GM23338 (cell line): ENCODE results near the gene FILIP1L. TPM values are rescaled to one million over a fixed set of nuclear protein-coding genes. Genes with fewer than 3 reads are reported as not detected.

Source experiments
- ATAC-seq: fragments of 200-7000 bp; cut with Tn5 transposase; 3 replicates; pipeline ENCODE4 v1.9.1; 2020
- DNase-seq: peaks from one replicate; pipeline ENCODE4 v3.0.0-alpha.2; 2015; ENCODE audit warnings: low spot score
- H2AFZ ChIP-seq: fragments of 200-600 bp; sonication (generic); 2 replicates; pipeline ENCODE4 v1.8.0; 2016; ENCODE audit warnings: antibody characterized with exemption, mild to moderate bottlenecking, moderate library complexity
- H3F3A ChIP-seq: fragments of 200-600 bp; sonication (generic); replicated peaks from 2 replicates; pipeline ENCODE4 v1.8.0; 2017; ENCODE audit warnings: antibody characterized with exemption, mixed run types, low read depth
- H3K27ac ChIP-seq: fragments of 200-600 bp; sonication (generic); 2 replicates; pipeline ENCODE4 v1.6.1; 2016; ENCODE audit warnings: low read depth
- H3K27me3 ChIP-seq: fragments of 200-600 bp; sonication (generic); 2 replicates; pipeline ENCODE4 v1.8.0; 2016; ENCODE audit warnings: mild to moderate bottlenecking, mixed run types, moderate library complexity; ENCODE audit not compliant: insufficient read depth
- H3K36me3 ChIP-seq: fragments of 200-600 bp; sonication (generic); 2 replicates; pipeline ENCODE4 v1.8.0; 2016; ENCODE audit warnings: mild to moderate bottlenecking; ENCODE audit not compliant: insufficient read depth
- H3K4me1 ChIP-seq: fragments of 200-600 bp; sonication (generic); 2 replicates; pipeline ENCODE4 v1.8.0; 2016; ENCODE audit warnings: mild to moderate bottlenecking, moderate library complexity; ENCODE audit not compliant: insufficient read depth
- H3K4me2 ChIP-seq: fragments of 200-600 bp; sonication (generic); 2 replicates; pipeline ENCODE4 v1.7.1; 2017; ENCODE audit warnings: mixed run types
- H3K4me3 ChIP-seq: fragments of 200-600 bp; sonication (generic); 2 replicates; pipeline ENCODE4 v1.6.1; 2016; ENCODE audit warnings: mixed run types
- H3K79me2 ChIP-seq: fragments of 200-600 bp; sonication (generic); replicated peaks from 2 replicates; pipeline ENCODE4 v1.8.0; 2017; ENCODE audit warnings: mild to moderate bottlenecking; ENCODE audit not compliant: insufficient read depth
- H3K9me2 ChIP-seq: fragments of 200-600 bp; sonication (generic); 2 replicates; pipeline ENCODE4 v1.8.0; 2017; ENCODE audit not compliant: insufficient read depth
- H4K20me1 ChIP-seq: fragments of 200-600 bp; sonication (generic); replicated peaks from 2 replicates; pipeline ENCODE4 v1.8.0; 2017; ENCODE audit warnings: mild to moderate bottlenecking; ENCODE audit not compliant: insufficient read depth
- H3K27ac Mint-ChIP-seq: 2 replicates; pipeline ENCODE4 v1.8.0; 2020; ENCODE audit warnings: inconsistent platforms, mild to moderate bottlenecking, moderate library complexity, mixed read lengths
- H3K27me3 Mint-ChIP-seq: 3 replicates; pipeline ENCODE4 v1.8.0; 2022; ENCODE audit warnings: low read depth, mild to moderate bottlenecking, moderate library complexity, mixed read lengths, inconsistent platforms; ENCODE audit not compliant: insufficient read depth, poor library complexity
- H3K36me3 Mint-ChIP-seq: 3 replicates; pipeline ENCODE4 v1.8.0; 2021; ENCODE audit warnings: low read depth, mild to moderate bottlenecking, inconsistent platforms, moderate library complexity, mixed read lengths
- H3K4me1 Mint-ChIP-seq: 3 replicates; pipeline ENCODE4 v1.8.0; 2020; ENCODE audit warnings: mild to moderate bottlenecking, inconsistent platforms, mixed read lengths
- H3K4me3 Mint-ChIP-seq: 3 replicates; pipeline ENCODE4 v1.8.0; 2021; ENCODE audit warnings: moderate library complexity, mild to moderate bottlenecking, inconsistent platforms, mixed read lengths
- H3K9me3 Mint-ChIP-seq: 3 replicates; pipeline ENCODE4 v1.8.0; 2020; ENCODE audit warnings: moderate library complexity, mild to moderate bottlenecking, inconsistent platforms, mixed read lengths
- CREB1 ChIP-seq: fragments of 250-450 bp; sonication (Bioruptor Pico); IDR thresholded peaks from 2 replicates; pipeline ENCODE4 v1.5.0; 2020; ENCODE audit warnings: low read depth, mild to moderate bottlenecking, moderate library complexity
- CTCF ChIP-seq, 2 experiments: fragments of 200-600 bp in 1 of 2; sonication (generic) in 1 of 2; conservative IDR thresholded peaks; 2 replicates each; pipeline versions ENCODE4 v1.5.1 to v1.6.1; 2016 to 2017; ENCODE audit warnings: antibody characterized with exemption in 2 of 2, low read depth in 2 of 2, mild to moderate bottlenecking in 2 of 2, moderate library complexity in 1 of 2
- ETS1 ChIP-seq: IDR thresholded peaks from 2 replicates; pipeline ENCODE4 v1.6.1; 2016; ENCODE audit warnings: antibody characterized with exemption
- EZH2 ChIP-seq: fragments of 200-600 bp; sonication (generic); IDR thresholded peaks from one replicate; pipeline ENCODE4 v1.8.0; 2017; ENCODE audit warnings: antibody characterized with exemption, mild to moderate bottlenecking, low read depth; ENCODE audit not compliant: unreplicated experiment
- JUNB ChIP-seq: IDR thresholded peaks from one replicate; pipeline ENCODE4 v1.6.1; 2016; ENCODE audit warnings: antibody characterized with exemption; ENCODE audit not compliant: unreplicated experiment
- STAT1 ChIP-seq: IDR thresholded peaks from one replicate; pipeline ENCODE4 v1.6.1; 2016; ENCODE audit warnings: antibody characterized with exemption; ENCODE audit not compliant: unreplicated experiment
- ZNF114 ChIP-seq: fragments of 250-450 bp; sonication (Bioruptor Pico); IDR thresholded peaks from 2 replicates; pipeline ENCODE4 v1.5.0; 2020; ENCODE audit warnings: mild to moderate bottlenecking, moderate library complexity
- ZNF462 ChIP-seq: fragments of 250-450 bp; sonication (Bioruptor Pico); IDR thresholded peaks from 2 replicates; pipeline ENCODE4 v1.5.0; 2020; ENCODE audit warnings: mild to moderate bottlenecking, moderate library complexity
- polyA plus RNA-seq: library from polyadenylated mRNA; unstranded; fragments of >200 nt; fragmentation: Nextera tagmentation; extraction: Ambion mirVana; gene quantifications from 2 replicates; pipeline ENCODE4 v1.2.1, GENCODE V29; 2016
- total RNA-seq: library from RNA; depleted of rRNA; stranded (reverse); fragments of >200 nt; shearing (Covaris generic); gene quantifications from 2 replicates; pipeline ENCODE4 v1.2.3, GENCODE V29; 2014

FILIP1L gene
- total and polyA plus RNA-seq, 2 experiments from 2014 or later: 1.6 TPM; not detected in 1

- TF ChIP-seq EZH2 (no peak), JUNB (no peak), ZNF114 (CRISPR knock-in tag) (no peak)
These were observed 262.3 kb downstream of the FILIP1L start (continued) for GRCh38 chr3:99851955-99852354.

GRCh38 chr3:99850608-99851007 is 263.7 kb downstream of the FILIP1L start:
- Histone ChIP-seq H3K27ac (no peak overlapping the region), H3K4me2 (no peak overlapping the region), H3K4me3 (no peak overlapping the region), H3K9me2 (no peaks in the 10 kb centered on the region; the same call in 1 of the 2 replicates), H3K27me3 (no peaks in the 10 kb centered on the region), H3K4me1 (peaks cover 31% of the 10 kb centered on the region), H3K36me3 (no peaks in the 10 kb centered on the region), H4K20me1 (no peaks in the 10 kb centered on the region; the same call in 1 of the 2 replicates), H2AFZ (no peak overlapping the region), H3F3A (no peaks in the 10 kb centered on the region), H3K79me2 (peaks cover 74% of the 10 kb centered on the region)
- no peaks in the 10 kb centered on the region for H3K9me3 Mint-ChIP-seq
- H3K27me3 Mint-ChIP-seq: no peaks in the 10 kb centered on the region
- TF ChIP-seq STAT1 (no peak), JUNB (no peak), ZNF114 (CRISPR knock-in tag) (no peak), ETS1 (no peak), CTCF (conservative IDR thresholded peaks at IDR 0.05; ENCODE audit: low read depth in 2 of 2) (no peak), CREB1 (CRISPR knock-in tag) (no peak)
- H3K4me1 Mint-ChIP-seq: peaks cover 39% of the 10 kb centered on the region
- H3K4me3 Mint-ChIP-seq: no peak overlapping the region
- no peaks in the 10 kb centered on the region for H3K36me3 Mint-ChIP-seq
- no peak overlapping the region for H3K27ac Mint-ChIP-seq
- no peak for ATAC-seq
- no peak for DNase-seq

GRCh38 chr3:99848433-99848832 is 265.9 kb downstream of the FILIP1L start:
- Mint-ChIP-seq H3K36me3 (no peaks in the 10 kb centered on the region), H3K9me3 (no peaks in the 10 kb centered on the region), H3K27me3 (peaks cover 3% of the 10 kb centered on the region), H3K4me1 (peaks cover 37% of the 10 kb centered on the region), H3K27ac (no peak overlapping the region), H3K4me3 (no peak overlapping the region)
- Histone ChIP-seq H4K20me1 (no peaks in the 10 kb centered on the region; the same call in 1 of the 2 replicates), H3K4me2 (no peak overlapping the region), H3K79me2 (peaks cover 72% of the 10 kb centered on the region), H3K27ac (no peak overlapping the region), H2AFZ (no peak overlapping the region), H3F3A (no peaks in the 10 kb centered on the region), H3K36me3 (no peaks in the 10 kb centered on the region), H3K4me3 (no peak overlapping the region), H3K27me3 (no peaks in the 10 kb centered on the region), H3K9me2 (no peaks in the 10 kb centered on the region; the same call in 1 of the 2 replicates), H3K4me1 (peaks cover 15% of the 10 kb centered on the region)
- DNase-seq: no peak
- ATAC-seq: no peak
- no peak for TF ChIP-seq ZNF462 (CRISPR knock-in tag)
- TF ChIP-seq CREB1 (CRISPR knock-in tag): no peak
- no peak for TF ChIP-seq ZNF114 (CRISPR knock-in tag)
- no peak for TF ChIP-seq CTCF (conservative IDR thresholded peaks at IDR 0.05; ENCODE audit: low read depth in 2 of 2)
